K562 (cell line): ENCODE results near the gene CSN3.
"Not testable (repeated sequence)": the region's sequence is repeated elsewhere in the genome, so short reads cannot be mapped to it uniquely, and the experiment has no call there.

ENCODE experiments used
- CTCF ChIP-seq, 3 experiments: IDR thresholded peaks in 2 of 3; conservative IDR thresholded peaks in 1 of 3; 2 replicates each; pipeline ENCODE4 v1.5.1; 2011 to 2012; ENCODE audit warnings: low read length in 3 of 3, mild to moderate bottlenecking in 3 of 3, control low read depth in 2 of 3, improper control_type of control experiment in 1 of 3, inconsistent platforms in 1 of 3, low read depth in 1 of 3, mixed read lengths in 1 of 3, moderate library complexity in 1 of 3; ENCODE audit not compliant: insufficient read depth in 2 of 3
- MITF ChIP-seq: IDR thresholded peaks from 2 replicates; pipeline ENCODE4 v1.6.1; 2014; ENCODE audit warnings: antibody characterized with exemption
- RCOR1 ChIP-seq, 2 experiments: IDR thresholded peaks; 2 replicates each; pipeline ENCODE4 v1.6.1; 2012; ENCODE audit warnings: low read depth in 2 of 2, low read length in 2 of 2, borderline replicate concordance in 1 of 2, improper control_type of control experiment in 1 of 2
- TRIM25 ChIP-seq: fragments of 450-650 bp; IDR thresholded peaks from 2 replicates; pipeline ENCODE4 v1.7.0; 2016; ENCODE audit warnings: borderline replicate concordance
- ZKSCAN1 ChIP-seq: fragments of 150-350 bp; IDR thresholded peaks from 2 replicates; pipeline ENCODE4 v1.6.1; 2016; ENCODE audit warnings: low read depth, low read length
- ZNF785 ChIP-seq: fragments of 250-450 bp; sonication (Bioruptor Pico); IDR thresholded peaks from 2 replicates; pipeline ENCODE4 v1.4.0; 2020; ENCODE audit warnings: mild to moderate bottlenecking

- TF ChIP-seq CTCF (IDR thresholded peaks at IDR 0.05 in 2 of 3, conservative IDR thresholded peaks at IDR 0.05 in 1 of 3; ENCODE audit: insufficient read depth in 2 of 3, low read depth in 1 of 3, low read length in 3 of 3); MITF; ZKSCAN1; RCOR1 (IDR thresholded peaks at IDR 0.05; ENCODE audit: borderline replicate concordance in 1 of 2, low read depth in 2 of 2, low read length in 2 of 2); TRIM25; ZNF785 (CRISPR knock-in tag): not testable (repeated sequence)
Observed at GRCh38 chr4:70242297-70242696, at the start of gene CSN3.
